ENCODE data around the gene OR13F1.

The OR13F1 gene

GRCh38 chr9:104553261-104553660 is 49.2 kb downstream of the OR13F1 start:
- no peak overlapping the region for H3K9ac ChIP-seq (ENCODE audit: insufficient read length, low read depth)
- H3K27me3 ChIP-seq (ENCODE audit: insufficient read depth, insufficient read length) = no peaks in the 10 kb centered on the region
- no peak overlapping the region for H3K4me3 ChIP-seq (ENCODE audit: insufficient read length, low read depth)
- no peak for TF ChIP-seq SUZ12 (IDR thresholded peaks at IDR 0.05; ENCODE audit: extremely low read depth, insufficient read depth, insufficient read length)
- no peak for TF ChIP-seq ZNF274 (IDR thresholded peaks at IDR 0.05; ENCODE audit: low read depth, low read length)
- TF ChIP-seq YY1 (IDR thresholded peaks at IDR 0.05; ENCODE audit: insufficient read depth, insufficient read length) = no peak
- H3K36me3 ChIP-seq (ENCODE audit: insufficient read depth, insufficient read length, low read length) = no peaks in the 10 kb centered on the region
- DNase-seq (ENCODE audit: low read depth, low spot score) = no peak
- H3K9me3 ChIP-seq (ENCODE audit: insufficient read depth, low read length) = no peaks in the 10 kb centered on the region
- H3K4me1 ChIP-seq (ENCODE audit: insufficient read depth, insufficient read length) = no peaks in the 10 kb centered on the region
